Stimulated activated CD8-positive, alpha-beta memory T cell treated with anti-CD3 and anti-CD28 coated beads, Interleukin-12 subunit alpha, Interleukin-12 subunit beta, amount 100 ng/mL, for 24 hours (primary cell): ENCODE results near the gene GPR183.
"Not testable (repeated sequence)": the region's sequence is repeated elsewhere in the genome, so short reads cannot be mapped to it uniquely, and the experiment has no call there.

ENCODE experiments used
- DNase-seq: peaks from one replicate; pipeline ENCODE4 v3.0.0-alpha.2; 2020; ENCODE audit errors: extremely low read depth

Gene GPR183

DNA sequence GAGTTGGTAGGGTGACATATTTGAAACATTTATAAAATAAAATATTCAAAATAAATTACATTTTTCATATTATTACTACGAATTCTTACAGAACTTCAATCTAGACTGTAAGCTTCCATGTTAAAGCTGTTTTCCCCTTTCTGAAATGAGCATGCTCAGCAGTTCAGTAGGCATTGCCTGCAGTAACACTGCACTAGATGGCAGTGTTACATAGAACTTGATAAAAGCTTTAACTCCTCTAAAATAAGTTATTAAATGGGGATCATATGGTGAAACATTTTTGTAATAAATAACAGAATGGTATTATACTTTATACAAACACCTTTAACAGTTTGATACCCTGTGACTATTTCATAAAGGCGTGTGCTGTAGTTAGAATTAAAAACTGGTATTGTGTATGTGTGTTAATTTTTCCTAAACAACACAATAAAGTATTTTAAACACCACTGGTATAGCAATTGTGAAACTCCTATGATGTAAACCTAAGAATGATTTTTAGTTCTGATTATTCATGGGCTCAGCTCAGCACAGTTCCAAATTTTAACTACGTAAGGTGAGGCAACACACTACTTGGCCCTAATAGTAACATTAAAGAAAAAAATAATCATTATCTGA is 37.5 kb downstream of the GPR183 start:
- no peak for DNase-seq

DNA sequence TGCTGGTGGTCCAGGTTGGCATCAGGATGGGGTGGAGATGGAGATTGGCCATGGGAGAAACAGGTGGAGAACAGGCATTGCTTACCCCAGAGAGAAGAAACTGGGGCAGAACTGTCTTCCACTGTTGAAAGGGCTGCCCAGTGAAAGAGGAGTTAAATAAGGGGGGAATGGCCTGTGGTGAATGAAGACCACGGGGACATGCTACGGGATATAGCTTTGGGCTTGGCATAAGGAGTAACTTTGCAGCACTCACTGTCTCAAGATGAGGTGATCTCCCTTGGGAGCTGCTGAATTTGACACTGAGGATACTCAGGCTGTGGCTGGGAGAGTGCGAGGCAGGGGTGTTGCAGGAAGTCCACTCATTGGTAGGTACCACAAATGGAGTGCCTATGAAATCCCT is 38.4 kb downstream of the GPR183 start:
- DNase-seq: no peak

DNA sequence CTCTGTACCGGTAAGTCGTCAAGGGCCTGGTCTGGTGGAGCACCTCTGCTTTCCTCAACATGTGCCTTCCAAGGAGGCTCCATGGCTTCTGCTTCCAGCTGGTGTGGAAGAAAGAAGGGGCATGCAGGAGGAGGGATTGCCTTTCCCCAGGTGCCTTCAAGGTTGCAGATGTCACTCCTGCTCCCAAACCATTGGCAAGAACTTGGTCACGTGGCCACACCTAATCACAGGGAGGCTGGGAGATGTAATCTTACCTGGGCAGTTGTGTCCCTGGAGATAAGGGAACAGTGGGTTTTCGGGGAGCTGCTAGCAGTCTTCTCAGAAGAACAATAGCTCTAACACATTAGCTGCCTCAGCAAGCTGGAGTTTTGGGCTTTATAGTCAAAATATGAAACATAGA is 39.3 kb downstream of the GPR183 start:
- DNase-seq: no peak

GRCh38 chr13:99266827-99267226 is 40.4 kb downstream of the GPR183 start:
- no peak for DNase-seq

DNA sequence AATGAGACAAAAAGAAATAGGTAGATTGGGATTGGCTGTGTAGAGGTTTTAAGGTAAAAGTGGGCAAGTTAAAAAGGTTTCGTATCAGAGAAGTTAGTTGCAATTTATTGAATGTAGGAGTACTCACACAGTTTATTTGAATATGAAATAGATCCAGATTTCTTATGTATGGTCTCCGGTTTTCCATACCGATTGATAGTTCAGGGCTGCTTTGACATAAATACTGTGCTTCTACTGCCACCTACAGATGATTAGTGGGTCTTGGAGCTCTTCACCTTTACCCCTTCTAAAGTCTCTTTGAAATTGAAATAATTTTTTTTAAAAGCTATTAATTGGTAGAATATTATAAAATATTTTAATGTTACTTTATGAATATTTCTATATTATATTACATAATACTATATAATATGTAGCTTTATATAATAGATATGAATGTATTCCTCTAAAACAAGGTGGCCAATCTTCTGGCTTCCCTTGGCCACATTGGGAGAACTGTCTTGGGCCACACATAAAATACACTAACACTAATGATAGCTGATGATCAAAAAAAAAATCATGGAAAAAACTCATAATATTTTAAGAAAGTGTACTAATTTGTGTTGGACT is 41.3 kb downstream of the GPR183 start:
- no peak for DNase-seq

GRCh38 chr13:99265162-99265800 is 41.9 kb downstream of the GPR183 start:
- DNase-seq: no peak

GRCh38 chr13:99264051-99264450 is 43.1 kb downstream of the GPR183 start:
- DNase-seq: no peak

DNA sequence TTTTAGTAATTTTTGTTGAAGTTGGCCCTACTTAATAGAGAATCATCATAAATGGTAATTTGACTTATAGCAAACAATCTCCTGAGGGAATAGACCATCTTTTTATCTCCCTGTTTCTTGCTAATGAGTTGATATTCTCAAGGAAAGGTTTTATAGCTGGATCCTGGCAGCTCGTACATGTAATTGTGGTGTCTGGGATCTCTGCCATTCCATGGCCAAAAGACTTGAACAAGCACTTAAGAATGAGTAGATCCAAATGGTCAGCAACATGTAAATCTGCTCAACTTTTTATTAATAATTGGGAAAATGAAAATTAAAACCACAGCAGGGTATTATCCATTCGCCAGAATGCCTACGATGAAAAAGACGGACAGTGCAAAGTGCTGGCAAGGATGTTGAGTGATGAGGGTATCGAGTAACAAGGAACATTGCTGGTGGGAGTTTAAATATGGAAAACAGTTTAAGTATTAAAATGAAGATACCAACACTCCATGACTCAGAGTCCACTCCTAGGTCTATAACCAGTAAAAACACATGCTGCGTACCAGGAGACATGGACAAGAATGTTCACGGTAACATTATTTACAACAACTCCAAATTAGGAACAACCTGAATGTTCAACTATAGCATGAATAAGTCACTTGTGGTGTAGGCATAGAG is 43.9 kb downstream of the GPR183 start:
- DNase-seq: no peak

GRCh38 chr13:99261059-99261458 is 46.1 kb downstream of the GPR183 start:
- DNase-seq: no peak

- DNase-seq: no peak
Observed at GRCh38 chr13:99260216-99260615, 47.0 kb downstream of the GPR183 start.

DNA sequence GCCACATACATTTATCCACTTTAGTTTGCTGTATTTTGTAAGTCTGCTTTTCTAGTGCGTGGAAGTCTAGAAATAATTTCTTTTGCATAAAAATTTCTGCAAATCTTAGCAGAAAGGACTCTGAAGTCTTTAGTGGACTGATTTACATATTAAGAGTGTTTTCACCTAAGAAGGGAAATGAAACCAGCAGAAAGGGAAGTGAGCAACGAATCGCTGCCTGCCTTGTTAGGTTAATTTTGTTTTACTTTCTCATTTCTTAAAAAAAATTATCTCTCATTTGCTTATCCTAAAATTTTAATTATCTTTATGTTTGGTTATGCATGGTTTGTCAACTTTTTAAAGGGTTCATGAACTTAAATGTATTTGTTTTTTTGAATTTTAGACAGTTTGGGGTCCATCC is 48.3 kb downstream of the GPR183 start:
- DNase-seq: no peak

- DNase-seq: no peak
Observed at GRCh38 chr13:99258210-99258860, 48.9 kb downstream of the GPR183 start, which contains the start of gene GPR18. Gene GPR18 (minus strand): TSS chr13:99258379. CDS start chr13:99255872, 2,507 bp downstream.

- DNase-seq: no peak
Observed at GRCh38 chr13:99257291-99257690, 49.9 kb downstream of the GPR183 start.

DNA sequence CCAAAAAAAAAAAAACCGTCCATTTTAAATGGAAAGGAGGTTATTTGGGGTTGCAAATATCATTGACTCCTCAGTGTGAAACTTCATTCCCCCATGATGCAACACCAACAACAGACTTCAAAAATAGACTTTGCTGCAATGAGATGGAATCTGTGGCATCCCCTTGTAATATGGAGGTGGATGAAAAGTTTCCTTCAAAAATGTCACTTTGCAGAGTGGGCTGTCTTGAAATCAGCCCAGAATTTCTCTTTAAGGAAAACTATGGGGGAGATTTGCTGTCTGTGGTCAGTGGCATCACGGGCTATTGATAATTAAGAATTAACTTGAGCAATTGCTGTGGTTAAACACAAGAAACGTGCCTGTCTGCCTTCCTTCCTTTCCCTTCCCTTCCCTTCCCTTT is 50.5 kb downstream of the GPR183 start:
- no peak for DNase-seq

DNA sequence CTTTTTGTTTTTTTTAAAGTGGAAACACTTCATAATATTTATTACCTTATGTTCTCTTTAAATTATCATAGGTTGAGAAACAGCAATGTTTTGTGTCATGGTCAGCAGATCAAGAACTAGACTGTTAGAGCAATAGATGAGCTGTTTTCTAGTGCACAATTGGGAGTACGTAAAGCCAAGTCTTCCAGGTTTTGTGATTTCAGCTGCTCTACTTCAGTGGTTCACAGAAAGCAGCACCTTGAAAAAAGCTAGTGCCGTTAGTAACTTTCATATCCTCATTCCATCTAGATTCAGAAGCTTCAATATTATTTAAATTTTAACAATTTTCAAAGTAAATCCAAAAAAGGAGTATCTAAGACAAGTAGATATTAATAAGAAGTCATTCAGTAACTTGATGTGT is 50.9 kb downstream of the GPR183 start:
- DNase-seq: no peak

GRCh38 chr13:99255271-99255670 is 51.9 kb downstream of the GPR183 start:
- DNase-seq: no peak

DNA sequence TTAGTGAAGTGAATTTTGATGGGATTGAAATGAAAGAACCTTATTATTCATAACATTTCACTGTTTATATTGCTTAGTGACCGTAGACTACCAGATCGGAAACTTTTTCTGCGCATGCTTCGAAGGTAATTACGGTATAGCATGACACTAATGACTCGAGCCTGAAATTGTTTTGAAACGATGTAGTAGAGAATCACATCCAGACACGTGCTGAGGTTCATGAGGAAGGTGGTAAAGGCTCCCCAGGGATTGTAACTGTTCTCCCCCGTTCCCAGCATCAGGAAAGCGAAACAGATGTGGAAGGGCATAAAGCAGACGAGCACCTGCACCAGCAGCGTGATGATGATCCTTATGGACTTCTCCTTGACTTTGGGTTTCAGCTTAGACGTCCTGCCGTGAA is 52.4 kb downstream of the GPR183 start:
- no peak for DNase-seq

DNA sequence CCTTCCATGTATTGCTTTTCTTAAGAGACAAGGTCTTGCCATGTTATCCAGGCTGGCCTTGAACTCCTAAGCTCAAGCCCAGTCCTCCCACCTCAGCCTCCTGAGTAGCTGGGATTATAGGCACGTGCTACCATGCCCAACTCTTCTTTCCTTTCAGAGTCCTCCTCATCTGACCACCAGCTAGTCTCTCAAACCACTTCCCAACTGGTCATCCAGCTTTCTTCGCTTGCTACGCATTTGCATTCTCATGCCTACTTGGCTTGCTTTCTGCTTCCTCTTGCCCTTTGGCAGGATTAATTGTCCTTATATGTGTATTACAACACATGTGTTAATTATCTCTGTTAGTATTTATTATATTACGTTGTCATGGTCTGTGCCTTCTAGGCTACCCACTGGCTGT is 55.3 kb downstream of the GPR183 start:
- no peak for DNase-seq

GRCh38 chr13:99250982-99251825 is 56.0 kb downstream of the GPR183 start:
- no peak for DNase-seq

GRCh38 chr13:99249606-99250005 is 57.6 kb downstream of the GPR183 start:
- not testable (repeated sequence) for DNase-seq

DNA sequence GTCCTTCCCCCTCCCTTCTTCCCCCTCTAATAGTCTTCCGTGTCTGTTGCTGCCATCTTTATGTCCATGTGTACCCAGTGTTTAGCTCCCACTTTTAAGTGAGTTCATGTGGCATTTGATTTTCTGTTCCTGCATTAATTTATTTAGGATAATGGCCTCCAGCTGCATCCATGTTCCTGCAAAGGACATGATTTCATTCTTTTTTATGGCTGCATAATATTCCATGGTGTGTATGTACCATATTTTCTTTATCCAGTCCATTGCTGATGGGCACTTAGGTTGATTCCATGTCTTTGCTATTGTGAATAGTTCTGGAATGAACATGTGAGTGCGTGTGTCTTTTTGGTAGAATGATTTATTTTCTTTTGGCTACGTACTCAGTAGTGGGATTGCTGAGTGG is 58.0 kb downstream of the GPR183 start:
- DNase-seq: not testable (repeated sequence)
